Forelimb muscle (tissue), 1 donor: ENCODE data around the gene GOLT1A. TPM values are rescaled to one million over a fixed set of nuclear protein-coding genes. Genes with fewer than 3 reads are reported as not detected.

Experiments used
- DNase-seq: peaks from one replicate; pipeline ENCODE4 v3.0.0-alpha.2; 2013; ENCODE audit warnings: low read depth
- polyA plus RNA-seq: library from polyadenylated mRNA; unstranded; fragments of 120-200 nt; gene quantifications from one replicate; pipeline ENCODE4 v1.2.1, GENCODE V29; 2013; ENCODE audit not compliant: insufficient read length

Gene GOLT1A
- polyA plus RNA-seq, 1 donor = not detected

DNA sequence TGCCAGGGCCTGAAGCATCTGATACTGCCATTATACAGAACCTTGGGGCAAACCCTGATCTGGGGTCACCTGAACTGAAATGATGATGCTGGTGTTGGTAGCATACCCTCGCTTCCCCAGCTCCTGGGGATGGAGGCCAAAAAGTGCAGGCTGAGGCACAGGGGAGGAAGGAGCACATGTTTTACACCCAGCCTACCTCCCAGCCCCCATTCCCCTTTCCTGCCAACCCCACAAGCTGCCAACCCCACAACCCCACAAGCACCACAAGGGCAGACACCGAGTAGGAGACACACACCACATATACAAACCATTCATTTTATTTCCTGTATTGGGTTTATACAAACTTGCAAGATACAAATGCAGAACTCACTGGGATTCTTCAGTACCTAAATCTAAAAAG, 4.8 kb upstream of the GOLT1A start:
- no peak for DNase-seq

DNA sequence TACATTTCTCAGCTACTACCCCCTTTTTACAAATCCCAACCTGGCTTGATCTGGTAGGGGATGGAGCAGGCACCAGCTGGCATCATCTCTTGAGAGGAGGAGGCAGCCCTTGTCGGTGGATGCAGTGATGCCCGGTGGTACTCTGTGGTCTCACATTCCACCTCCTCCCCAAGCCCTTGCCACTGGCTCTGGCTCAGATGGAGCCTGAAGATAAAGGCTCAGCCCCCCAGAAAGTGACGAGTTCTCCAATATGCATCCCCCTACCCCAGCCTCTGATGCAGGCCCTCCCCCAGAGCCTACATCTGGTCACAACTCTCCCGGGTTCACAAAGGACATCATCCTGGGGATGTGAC, 3.8 kb upstream of the GOLT1A start:
- DNase-seq = no peak

DNA sequence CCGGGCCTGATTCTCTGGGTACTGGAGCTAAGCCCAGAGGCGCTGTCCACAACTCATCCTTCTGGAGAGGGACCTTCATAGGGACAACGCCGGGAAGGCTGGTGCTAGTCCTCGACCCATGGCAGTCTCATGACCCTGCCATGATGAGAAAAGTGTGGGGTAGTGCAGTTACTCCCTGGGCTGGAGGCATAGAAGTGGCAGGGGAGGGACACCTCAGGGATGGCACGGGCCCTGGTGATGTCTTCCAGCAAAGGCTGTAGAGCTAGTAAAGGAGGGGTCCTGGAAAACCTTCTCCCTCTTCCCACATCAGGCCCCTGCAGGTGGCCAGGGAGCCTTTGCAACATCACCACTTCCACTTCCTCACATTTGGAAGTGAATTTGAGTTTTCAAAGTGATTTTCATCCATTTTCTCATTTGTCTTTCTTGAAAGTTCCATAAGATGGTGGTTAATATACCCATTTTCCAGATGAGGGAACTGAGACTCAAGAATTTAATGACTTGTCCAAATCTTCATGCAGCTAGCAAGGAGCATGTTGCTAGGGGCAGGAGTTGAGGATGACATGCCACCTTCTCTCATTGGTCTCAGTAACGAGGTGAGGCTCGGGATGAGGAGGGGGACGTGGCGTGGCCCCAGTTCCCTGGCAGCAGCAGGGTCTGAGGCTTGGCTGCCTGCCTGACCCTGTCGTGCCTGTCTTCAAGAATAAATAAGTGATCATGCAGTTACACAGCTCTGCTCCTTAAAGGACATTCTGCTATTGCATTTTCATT, 3.3 kb upstream of the GOLT1A start:
- no peak for DNase-seq

DNA sequence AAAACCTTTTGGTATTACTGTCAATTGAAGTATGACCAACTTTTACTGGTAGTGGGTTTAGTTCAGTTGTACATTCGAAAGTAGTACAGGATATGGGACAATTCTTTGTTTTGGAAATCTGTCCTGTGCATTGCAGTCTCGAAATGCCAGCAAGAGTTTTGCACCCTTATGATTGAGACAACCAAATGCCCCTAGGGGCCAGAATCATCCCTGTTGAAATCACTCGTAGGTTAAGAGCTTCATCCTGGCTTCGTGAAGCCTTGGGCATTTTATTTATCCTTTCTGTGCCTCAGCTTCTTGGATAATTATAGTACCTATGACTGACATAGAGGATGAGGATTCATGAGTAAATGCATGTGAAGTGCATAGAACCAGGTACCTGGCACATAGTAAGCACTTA, 2.4 kb upstream of the GOLT1A start:
- no peak for DNase-seq

DNA sequence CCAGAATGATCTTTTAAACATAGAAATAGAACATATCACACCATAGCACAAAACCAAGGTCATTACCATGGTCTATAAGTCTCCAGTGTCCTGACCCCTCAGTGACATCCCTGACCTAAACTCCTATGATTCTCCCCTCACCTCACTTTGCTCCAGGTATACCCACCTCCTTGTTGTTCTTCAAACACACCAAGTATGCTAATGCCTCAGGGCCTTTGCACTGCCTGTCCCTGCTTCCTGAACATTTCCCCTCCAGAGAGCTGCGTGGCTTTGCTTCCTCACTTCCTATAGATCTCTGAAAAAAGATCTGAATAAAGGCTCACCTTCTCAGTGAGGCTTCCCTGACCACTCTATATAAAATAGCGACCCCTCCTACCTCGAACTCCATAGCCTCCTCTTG, 1.1 kb downstream of the GOLT1A start:
- no peak for DNase-seq

DNA sequence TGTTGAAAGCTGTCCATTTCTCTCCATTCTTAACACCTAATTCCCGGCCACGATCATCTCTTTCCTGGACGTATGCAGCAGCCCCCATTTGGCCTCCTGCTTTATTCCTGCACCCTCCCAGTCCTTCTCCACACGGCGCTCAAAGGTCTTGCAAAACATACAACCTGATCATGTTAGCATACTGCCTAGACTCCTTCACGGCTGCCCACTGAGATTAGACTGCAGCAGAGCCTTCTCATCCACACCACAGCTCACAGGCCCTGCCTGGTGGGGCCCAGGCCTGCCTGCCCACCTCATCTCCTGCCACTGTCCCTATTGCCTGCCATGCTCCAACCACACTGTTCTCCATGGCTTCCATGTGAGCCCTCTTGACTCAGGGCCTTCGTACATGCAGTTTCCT, 2.7 kb downstream of the GOLT1A start:
- no peak for DNase-seq

DNA sequence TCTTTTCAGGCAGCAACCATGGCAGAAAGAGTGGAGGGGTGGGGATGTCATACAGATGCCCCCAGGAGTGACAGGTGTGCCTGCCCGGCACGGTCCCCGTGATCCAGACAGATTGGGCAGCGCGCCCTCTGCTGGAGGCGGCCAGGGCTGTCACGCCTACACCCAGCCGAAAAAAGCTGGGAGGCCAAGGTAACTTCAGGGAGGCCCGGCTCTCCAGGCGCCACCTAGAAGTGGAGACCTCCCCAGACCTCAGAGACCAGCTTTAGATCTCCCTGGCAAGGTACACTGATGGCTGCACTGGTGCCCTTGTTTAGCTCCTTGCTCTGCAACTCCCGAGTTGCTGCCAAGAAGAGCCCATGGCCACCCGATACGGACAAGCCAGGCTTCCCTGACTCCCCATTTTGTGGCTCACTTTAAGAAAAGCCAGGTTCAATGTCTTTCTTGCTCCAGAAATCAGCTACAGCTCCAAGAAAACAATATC, 6.6 kb downstream of the GOLT1A start:
- DNase-seq = no peak

DNA sequence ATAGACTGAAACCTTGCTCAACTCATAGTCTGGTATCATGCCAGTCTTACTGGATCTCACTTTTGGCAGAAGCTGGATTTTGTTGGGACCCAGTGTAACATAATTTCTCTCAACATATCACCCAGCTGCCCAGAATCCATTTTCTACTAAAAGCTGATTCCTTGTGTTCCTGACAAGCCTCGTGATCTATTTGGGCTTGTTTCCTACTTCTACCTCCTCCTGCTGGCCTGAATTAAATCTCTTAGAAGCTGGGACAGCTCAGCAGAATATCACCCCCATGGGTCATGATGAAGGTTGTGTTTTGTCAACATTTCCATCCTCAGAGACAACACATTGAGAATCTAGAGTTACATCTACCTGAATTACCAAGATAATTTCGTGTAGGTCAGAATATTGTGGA, 7.7 kb downstream of the GOLT1A start:
- DNase-seq = no peak

DNA sequence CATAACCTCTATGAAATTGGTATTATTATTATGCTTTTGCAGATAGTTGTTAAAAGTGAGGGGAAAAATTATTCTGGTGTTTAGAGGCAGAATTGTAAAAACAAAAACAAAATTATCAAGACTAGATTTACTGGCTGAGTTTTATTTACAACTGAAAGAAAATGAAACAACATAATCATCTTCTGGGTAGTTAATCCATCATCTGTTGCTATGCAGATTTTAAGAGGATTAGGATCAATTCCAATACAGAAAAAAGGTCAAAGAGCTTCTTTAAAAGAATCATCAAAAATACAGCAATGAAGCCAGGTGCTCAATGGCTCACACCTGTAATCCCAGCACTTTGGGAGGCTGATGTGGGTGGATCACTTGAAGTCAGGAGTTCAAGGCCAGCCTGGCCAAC, 8.3 kb downstream of the GOLT1A start:
- no peak for DNase-seq

DNA sequence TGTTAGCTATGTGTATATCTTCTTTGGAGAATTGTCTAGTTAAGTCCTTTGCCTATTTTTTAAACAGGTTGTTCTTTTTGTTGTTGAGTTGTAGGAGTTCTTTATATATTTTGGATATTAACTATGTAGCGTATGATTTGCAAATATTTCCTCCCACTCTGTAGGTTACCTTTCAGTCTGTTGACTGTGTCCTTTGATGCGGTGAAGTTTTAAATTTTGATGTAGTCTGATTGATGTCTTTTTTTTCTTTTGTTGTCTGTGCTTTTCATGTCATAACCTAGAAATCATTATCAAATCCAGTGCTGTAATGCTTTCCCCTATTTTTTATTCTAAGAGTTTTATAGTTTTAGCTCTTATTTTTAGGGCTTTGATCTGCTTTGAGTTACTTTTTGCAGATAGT, 8.8 kb downstream of the GOLT1A start:
- no peak for DNase-seq

DNA sequence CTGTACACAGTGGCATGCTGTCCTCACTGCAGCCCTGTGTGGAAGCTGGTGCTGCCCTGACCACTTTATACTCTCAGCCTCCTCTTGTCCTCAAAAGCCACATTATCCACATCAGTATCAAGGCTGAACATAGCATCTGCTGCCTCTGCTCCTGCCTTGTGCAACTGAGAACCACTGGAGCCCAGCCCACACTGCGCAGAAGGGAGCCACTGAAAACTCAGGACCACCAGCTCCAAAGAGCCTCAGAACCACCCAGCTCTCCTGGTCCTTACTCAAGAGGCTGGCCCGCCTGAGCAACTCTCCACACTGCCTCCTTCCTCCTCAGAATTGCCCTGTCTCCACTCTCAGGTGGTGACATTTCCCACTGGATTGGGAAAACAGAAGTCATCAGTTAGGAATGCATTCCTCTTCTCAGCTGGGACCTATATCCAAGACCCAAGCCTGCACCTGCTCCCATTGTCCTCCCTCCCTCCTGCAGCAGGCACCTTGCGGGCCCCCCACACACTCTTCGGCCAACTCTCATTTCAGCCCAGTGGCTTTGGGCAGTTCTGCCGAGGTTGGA, 10.5 kb downstream of the GOLT1A start:
- no peak for DNase-seq

DNA sequence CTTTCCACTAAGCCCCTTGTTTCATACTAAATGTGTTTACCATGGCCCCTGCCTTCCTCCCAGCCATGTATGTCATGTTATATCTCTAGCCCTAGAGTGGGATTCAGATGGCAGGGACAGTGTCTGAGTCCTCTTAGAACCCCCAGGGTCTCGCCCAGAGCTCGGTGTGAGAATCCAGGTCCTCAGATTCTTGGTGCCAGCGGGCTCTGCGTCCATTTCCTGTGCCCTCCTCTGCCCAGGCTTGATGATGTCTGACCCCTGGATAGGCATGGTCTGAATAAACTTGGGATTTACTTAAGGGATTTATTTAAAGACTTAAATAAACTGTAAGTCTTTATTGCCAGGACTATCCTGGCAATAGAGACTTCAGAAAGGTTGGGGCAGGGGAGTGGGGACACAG, 11.3 kb downstream of the GOLT1A start:
- DNase-seq = no peak

DNA sequence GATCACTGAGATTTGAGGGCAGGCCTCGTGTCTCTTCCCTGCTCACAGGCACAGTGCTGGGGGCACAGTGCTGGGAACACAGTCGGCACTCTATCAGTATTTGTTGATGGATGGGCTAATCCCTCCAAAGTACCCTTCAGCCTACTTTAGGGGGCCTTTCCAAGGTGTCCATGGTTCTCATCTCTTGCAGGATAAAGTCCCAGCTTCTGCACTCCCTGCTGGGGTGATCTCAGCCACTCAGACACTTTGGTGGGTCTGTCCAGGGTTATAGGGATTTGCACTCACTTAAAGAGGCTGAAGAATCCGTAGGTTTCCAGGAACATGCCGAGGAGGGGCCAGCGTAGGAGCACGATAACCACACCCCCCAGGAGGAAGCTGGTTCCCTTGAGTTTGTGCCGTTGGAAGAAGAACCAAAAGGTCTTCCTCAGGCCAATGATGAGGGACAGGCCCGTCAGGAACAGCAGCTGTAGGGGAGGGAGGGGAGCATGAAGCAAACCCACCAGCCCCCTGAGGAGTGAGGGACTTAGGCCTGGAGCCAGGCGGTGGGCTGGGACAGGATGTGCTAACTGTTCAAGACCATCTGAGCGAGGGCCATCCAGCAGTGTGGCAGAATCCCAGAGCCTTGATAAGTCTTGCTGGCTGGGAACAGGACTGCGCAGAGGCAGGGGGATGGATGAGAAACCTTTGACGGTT, 12.3 kb downstream of the GOLT1A start:
- DNase-seq = no peak

DNA sequence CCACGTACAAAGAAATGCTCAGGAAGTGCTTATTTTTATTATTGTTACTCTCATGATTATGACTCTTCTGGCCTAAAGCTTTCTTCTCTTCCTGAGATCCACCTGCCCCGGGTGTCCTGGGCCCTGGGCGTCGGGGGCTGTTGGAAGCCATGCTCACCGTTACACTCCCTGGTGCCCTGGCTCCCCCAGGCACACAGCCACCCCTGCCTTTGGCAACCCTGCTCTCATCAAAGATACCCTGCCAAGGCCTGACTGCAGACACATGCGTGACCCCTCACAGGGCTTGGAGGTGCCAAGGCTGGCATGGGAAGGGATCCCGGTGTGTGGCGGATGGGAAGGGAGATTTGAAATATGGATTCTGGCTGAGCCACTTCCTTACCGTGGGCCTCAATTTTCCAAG, 14.2 kb downstream of the GOLT1A start:
- DNase-seq = no peak

DNA sequence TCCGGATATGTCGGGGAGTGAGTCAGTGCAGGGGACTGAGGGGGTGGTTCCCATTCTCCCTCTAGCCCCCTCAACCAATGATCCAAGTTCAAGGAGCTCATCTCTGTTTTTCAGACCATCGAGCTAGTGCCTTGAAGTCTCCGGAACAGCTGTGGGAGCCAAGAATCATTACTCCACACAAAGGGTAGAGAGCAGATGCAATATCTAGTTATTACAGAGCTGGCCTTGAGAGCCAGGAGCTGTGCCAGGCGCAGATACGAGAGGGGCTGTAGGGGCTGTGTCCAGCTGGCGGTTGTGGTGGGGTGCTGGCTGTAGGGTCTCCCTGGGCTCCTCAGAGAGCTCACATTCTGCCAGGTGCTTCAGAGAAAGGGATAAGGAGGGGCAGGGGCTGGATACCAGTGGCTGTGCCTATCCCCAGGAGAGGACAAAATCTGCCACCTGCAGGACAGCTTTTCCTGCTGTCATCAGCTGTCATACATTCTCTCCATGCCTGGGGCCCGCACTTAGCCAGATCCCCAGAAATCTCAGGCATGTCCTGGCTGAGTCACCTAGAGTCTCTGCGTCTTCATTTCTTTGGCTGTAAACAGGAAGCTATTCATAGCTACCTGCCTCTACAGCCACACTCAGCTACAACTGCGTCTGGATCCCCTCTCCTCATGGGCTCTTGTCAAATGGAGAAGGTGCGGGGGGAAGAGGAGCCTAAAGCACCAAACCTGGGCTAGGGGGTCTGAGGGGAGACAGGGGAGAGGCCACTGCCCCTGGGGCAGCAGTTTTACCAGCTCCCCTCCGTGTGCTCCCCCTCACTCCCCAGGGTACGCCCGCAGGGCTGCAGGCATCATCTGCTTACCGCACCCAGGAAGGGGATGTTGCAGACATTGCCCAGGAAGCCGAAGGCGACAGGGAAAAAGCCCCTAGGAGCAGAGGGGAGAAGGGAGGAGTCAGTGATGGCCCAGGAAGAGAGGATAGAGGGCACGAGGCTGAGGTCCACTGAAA, 15.1 kb downstream of the GOLT1A start:
- DNase-seq = no peak

DNA sequence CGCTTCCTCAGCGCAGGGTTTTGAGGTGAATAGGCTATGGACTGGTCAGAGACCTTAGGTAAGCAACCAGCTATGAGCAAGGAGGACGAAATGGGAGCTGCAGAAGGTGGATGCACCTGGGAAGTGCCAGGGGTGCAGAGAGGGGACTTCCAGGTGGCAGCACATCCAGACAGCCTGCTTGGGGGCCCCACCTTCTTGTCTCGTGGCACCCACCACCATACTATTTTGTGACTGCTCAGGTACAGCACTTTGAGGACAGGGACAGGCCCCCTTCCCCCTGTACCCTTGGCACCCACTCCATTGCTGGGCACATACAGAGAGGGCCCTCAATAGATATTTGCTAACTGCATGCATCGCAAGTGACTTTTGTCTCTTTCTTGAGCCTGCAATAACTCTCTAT, 16.7 kb downstream of the GOLT1A start:
- DNase-seq = no peak

DNA sequence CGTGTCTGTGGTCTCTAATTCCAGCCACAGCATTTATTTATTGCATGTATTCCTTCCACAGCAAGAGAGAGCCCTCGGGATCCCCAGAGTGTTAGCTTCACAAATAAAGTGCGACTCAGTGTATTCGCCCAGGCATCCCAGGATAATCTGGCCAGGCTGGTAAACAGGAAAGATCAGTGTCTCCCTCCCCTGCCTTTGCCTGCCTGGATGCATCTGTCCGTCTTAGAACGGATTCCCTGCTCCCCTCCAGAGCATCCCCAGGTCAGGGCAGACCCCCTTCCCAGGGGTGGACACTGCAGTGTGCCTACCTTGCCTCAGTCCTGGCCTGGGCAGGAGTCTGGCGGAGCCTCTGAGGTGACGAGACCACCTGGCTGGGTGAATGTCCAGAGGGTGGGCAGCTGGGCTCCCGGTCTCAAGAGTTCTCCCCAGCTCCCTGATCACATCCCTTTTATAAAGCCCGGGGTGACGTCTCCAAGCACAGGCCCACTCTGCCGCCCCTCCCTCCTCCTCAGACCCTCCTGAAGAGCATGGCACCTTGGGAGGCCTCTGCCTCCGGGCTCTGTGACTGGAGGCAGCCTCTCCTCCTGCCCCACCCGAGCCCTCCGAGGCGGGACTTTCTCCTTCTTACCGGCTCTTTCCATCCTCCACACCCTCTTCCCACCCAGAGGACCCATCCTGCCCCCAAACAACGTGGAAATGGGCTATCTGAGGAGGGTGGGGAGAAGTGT, 17.6 kb downstream of the GOLT1A start, which contains the start of gene KISS1:
Gene KISS1 (minus strand): TSS at position 424 of the 728 bp plus-strand sequence. CDS start 3,615 bp downstream, outside the sequence.
- no peak for DNase-seq

DNA sequence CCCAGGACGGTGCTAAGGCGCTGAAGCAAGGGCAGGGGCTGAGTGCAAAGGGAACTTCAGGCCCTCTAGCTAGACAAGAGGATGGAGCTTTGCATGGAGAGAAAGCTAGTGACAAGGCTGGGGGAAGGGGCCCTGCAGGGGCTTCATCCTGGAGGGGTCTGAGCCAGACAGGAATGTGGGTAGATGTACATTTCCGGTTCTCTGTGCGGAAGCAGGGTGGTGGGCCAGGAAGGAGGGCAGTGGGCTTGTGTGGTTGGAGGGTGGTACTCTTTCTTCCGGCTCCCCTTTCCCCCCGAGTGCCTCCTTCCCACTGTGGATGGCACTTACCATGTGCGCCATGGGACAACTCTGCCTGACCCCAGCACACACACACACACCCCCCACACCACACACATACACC, 19.0 kb downstream of the GOLT1A start:
- no peak for DNase-seq

DNA sequence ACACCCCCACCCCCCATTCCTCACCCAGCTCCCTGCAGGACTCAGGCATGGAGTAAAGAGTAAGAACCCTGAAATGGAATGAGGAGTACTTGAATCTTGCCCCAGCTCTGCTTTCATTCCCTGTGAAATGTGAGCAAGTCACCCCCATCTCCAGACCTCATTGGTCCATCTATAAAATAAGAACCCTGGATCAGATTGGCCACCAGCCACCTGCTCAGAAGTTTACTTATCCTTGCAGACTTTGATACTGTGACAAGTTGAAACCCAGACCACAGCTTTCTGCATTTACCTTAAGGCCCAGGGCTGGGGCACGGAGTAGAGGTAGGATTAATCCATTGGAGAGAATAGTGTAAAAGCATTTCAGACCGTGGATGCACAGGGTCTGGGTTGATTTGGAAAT, 19.7 kb downstream of the GOLT1A start:
- no peak for DNase-seq

DNA sequence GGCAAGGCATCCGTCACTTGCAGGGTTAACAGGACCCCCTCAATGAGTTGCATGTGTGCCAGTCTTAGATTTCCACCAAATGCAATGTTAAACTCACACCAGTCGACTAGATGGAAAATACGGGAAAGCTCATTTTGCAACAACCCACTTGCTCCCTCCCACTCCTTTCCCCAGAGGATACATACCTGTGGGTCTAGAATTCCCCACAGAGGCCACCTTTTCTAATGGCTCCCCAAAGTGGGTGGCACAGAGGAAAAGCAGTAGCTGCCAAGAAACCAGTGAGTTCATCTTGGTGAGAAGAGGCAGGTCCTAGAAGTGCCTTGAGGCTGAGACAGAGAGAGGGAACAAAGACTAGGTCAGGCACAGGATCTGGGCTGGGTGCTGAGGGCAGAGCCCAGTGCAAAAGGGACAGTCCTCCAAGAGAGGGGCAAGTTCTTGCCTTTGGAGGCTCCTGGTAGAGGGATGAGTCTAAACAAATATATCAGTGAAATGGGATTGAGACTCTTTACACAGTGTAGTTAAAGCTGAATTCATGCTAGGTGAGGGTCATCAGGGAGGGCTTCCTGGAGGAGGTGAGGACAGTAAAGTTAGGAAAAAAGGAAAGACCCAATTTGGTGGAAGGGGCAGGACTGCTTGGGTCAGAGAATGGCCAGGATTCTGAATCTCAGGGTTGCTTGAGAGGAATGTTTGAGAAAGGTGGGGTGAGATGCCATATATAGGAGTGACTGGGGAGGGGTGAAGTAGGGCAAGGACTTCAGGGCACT, 21.0 kb downstream of the GOLT1A start:
- no peak for DNase-seq
